Right atrium auricular region (tissue), 2 donors: ENCODE measurements around the gene STARD13. TPM values are rescaled to one million over a fixed set of nuclear protein-coding genes. Genes with fewer than 3 reads are reported as not detected.

Source experiments
- DNase-seq: peaks from one replicate; pipeline ENCODE4 v3.0.0-alpha.2; 2019; ENCODE audit warnings: low spot score
- H3K27ac ChIP-seq, 2 donors: fragments of 200-600 bp; sonication (generic); 1 replicate in 1 of 2; 2 replicates in 1 of 2; pipeline ENCODE4 v1.5.1; 2016 to 2019
- H3K27me3 ChIP-seq, 2 donors: fragments of 200-600 bp; sonication (generic); one replicate each; pipeline versions ENCODE4 v1.5.1 to v1.6.0; 2017 to 2019
- H3K36me3 ChIP-seq: fragments of 200-600 bp; sonication (generic); one replicate; pipeline ENCODE4 v1.5.1; 2016
- H3K4me1 ChIP-seq, 2 donors: fragments of 200-600 bp; sonication (generic); one replicate each; pipeline versions ENCODE4 v1.5.1 to v1.6.0; 2017 to 2019
- H3K4me3 ChIP-seq, 2 donors: fragments of 200-600 bp; sonication (generic); 1 replicate in 1 of 2; 2 replicates in 1 of 2; pipeline ENCODE4 v1.5.1; 2017 to 2019; ENCODE audit warnings: mild to moderate bottlenecking in 1 of 2, moderate library complexity in 1 of 2
- H3K9me3 ChIP-seq, 2 donors: fragments of 200-600 bp; sonication (generic); one replicate each; pipeline ENCODE4 v1.5.1; 2019
- CTCF ChIP-seq, 2 donors: fragments of 200-600 bp; sonication (generic); IDR thresholded peaks; one replicate each; pipeline ENCODE4 v1.5.1; 2019; ENCODE audit warnings: antibody characterized with exemption in 2 of 2
- total RNA-seq, 2 donors: library from RNA; depleted of rRNA; stranded (reverse); fragments of >200 nt; gene quantifications; one replicate each; pipeline ENCODE4 v1.1.0, GENCODE V29; 2016

Gene STARD13
- total RNA-seq, 2 donors from 2014 or later: 21.6 to 23.3 TPM

- DNase-seq: no peak
- no peak for TF ChIP-seq CTCF (IDR thresholded peaks at IDR 0.05)
- H3K4me1 ChIP-seq: peaks cover 0 to 43% of the 10 kb centered on the region in 2 donors
- peaks cover 13% of the 10 kb centered on the region for H3K36me3 ChIP-seq
- no peaks in the 10 kb centered on the region for H3K27me3 ChIP-seq
- peaks cover 0 to 6% of the 10 kb centered on the region in 2 donors for H3K9me3 ChIP-seq
- no peak overlapping the region for H3K4me3 ChIP-seq
- peak overlapping the region; percentile 28 to 64 for H3K27ac ChIP-seq
Observed at GRCh38 chr13:33236021-33236420, 49.5 kb downstream of the STARD13 start.

- peaks cover 13% of the 10 kb centered on the region for H3K36me3 ChIP-seq
- no peaks in the 10 kb centered on the region for H3K27me3 ChIP-seq
- no peak overlapping the region for H3K4me3 ChIP-seq
- H3K9me3 ChIP-seq: peaks cover 0 to 5% of the 10 kb centered on the region in 2 donors
- no peak for DNase-seq
- peaks cover 0 to 47% of the 10 kb centered on the region in 2 donors for H3K4me1 ChIP-seq
- no peak for TF ChIP-seq CTCF (IDR thresholded peaks at IDR 0.05)
- H3K27ac ChIP-seq: peak overlapping the region in 1 of 2 donors; percentile 64
Observed at GRCh38 chr13:33235564-33235963, 50.0 kb downstream of the STARD13 start.

- Histone ChIP-seq H3K27ac (peak overlapping the region; percentile 48 to 64), H3K4me1 (peaks cover 0 to 52% of the 10 kb centered on the region in 2 donors), H3K36me3 (peaks cover 13% of the 10 kb centered on the region), H3K4me3 (no peak overlapping the region), H3K27me3 (no peaks in the 10 kb centered on the region), H3K9me3 (no peaks in the 10 kb centered on the region)
- no peak for DNase-seq
- TF ChIP-seq CTCF (IDR thresholded peaks at IDR 0.05): no peak
Observed at GRCh38 chr13:33235078-33235477, 50.5 kb downstream of the STARD13 start.

GRCh38 chr13:33233547-33233946 lies 52.0 kb downstream of the STARD13 start:
- H3K9me3 ChIP-seq: no peaks in the 10 kb centered on the region
- no peaks in the 10 kb centered on the region for H3K27me3 ChIP-seq
- no peak for DNase-seq
- H3K4me3 ChIP-seq: no peak overlapping the region
- peak overlapping the region in 1 of 2 donors; percentile 46 for H3K27ac ChIP-seq
- H3K4me1 ChIP-seq: peaks cover 0 to 67% of the 10 kb centered on the region in 2 donors
- H3K36me3 ChIP-seq: peaks cover 13% of the 10 kb centered on the region
- no peak for TF ChIP-seq CTCF (IDR thresholded peaks at IDR 0.05)

- H3K9me3 ChIP-seq: no peaks in the 10 kb centered on the region
- H3K4me1 ChIP-seq: peaks cover 0 to 74% of the 10 kb centered on the region in 2 donors
- no peak overlapping the region for H3K4me3 ChIP-seq
- peak overlapping the region in 1 of 2 donors; percentile 46 for H3K27ac ChIP-seq
- peaks cover 13% of the 10 kb centered on the region for H3K36me3 ChIP-seq
- no peak for TF ChIP-seq CTCF (IDR thresholded peaks at IDR 0.05)
- H3K27me3 ChIP-seq: no peaks in the 10 kb centered on the region
- DNase-seq: no peak
Observed at GRCh38 chr13:33232883-33233282, 52.7 kb downstream of the STARD13 start.

- Histone ChIP-seq H3K4me1 (peaks cover 0 to 81% of the 10 kb centered on the region in 2 donors), H3K27me3 (no peaks in the 10 kb centered on the region), H3K4me3 (no peak overlapping the region), H3K9me3 (no peaks in the 10 kb centered on the region), H3K36me3 (peaks cover 13% of the 10 kb centered on the region), H3K27ac (peak overlapping the region; percentile 65 to 69)
- DNase-seq: no peak
- TF ChIP-seq CTCF (IDR thresholded peaks at IDR 0.05): no peak
Observed at GRCh38 chr13:33231339-33231738, 54.2 kb downstream of the STARD13 start.
